NCI-H69 (cell line): ENCODE measurements around the gene OR5V1.
"Not testable (repeated sequence)": the region's sequence is repeated elsewhere in the genome, so short reads cannot be mapped to it uniquely, and the experiment has no call there.

Experiments
- DNase-seq: peaks from one replicate; lab custom pipeline; 2025; lab: John Stamatoyannopoulos, UW

Gene OR5V1

GRCh38 chr6:29368765-29369164 lies at the start of gene OR5V1:
TSS of gene OR5V1 (minus strand) at chr6:29368865. CDS start at chr6:29356195, 12,670 bp downstream.
- no peak for DNase-seq

GRCh38 chr6:29414588-29414987 lies 45.9 kb upstream of the OR5V1 start, which contains the start of gene OR12D1:
TSS of gene OR12D1 (plus strand) at chr6:29414928.
- DNase-seq, result no peak

GRCh38 chr6:29403801-29404200 lies 35.1 kb upstream of the OR5V1 start:
- DNase-seq, result no peak

- DNase-seq, result no peak
Measured at GRCh38 chr6:29399525-29399924, 30.9 kb upstream of the OR5V1 start.

- no peak for DNase-seq
Measured at GRCh38 chr6:29395331-29395730, 26.7 kb upstream of the OR5V1 start, which contains the start of gene OR12D2. TSS of gene OR12D2 (plus strand) at chr6:29395631. CDS start at chr6:29396700, 1,069 bp downstream.

- DNase-seq, result no peak
Measured at GRCh38 chr6:29388533-29388932, 19.9 kb upstream of the OR5V1 start.

GRCh38 chr6:29376003-29376402 lies 7.3 kb upstream of the OR5V1 start:
- DNase-seq, result no peak

- DNase-seq, result no peak
Measured at GRCh38 chr6:29375191-29375590, 6.5 kb upstream of the OR5V1 start, which contains the start of gene OR12D3. TSS of gene OR12D3 (minus strand) at chr6:29375291. CDS start at chr6:29375287, 4 bp downstream.

- no peak for DNase-seq
Measured at GRCh38 chr6:29355603-29356002, 13.1 kb downstream of the OR5V1 start.

GRCh38 chr6:29354980-29355379 lies 13.7 kb downstream of the OR5V1 start:
- no peak for DNase-seq

- not testable (repeated sequence) for DNase-seq
Measured at GRCh38 chr6:29349348-29349747, 19.3 kb downstream of the OR5V1 start.

- DNase-seq, result no peak
Measured at GRCh38 chr6:29345380-29345779, 23.3 kb downstream of the OR5V1 start.

GRCh38 chr6:29336269-29336668 lies 32.4 kb downstream of the OR5V1 start:
- DNase-seq, result no peak

- no peak for DNase-seq
Measured at GRCh38 chr6:29332676-29333075, 36.0 kb downstream of the OR5V1 start.

GRCh38 chr6:29325777-29326176 lies 42.9 kb downstream of the OR5V1 start:
- no peak for DNase-seq

GRCh38 chr6:29323332-29323731 lies 45.3 kb downstream of the OR5V1 start:
- not testable (repeated sequence) for DNase-seq

GRCh38 chr6:29319931-29320330 lies 48.7 kb downstream of the OR5V1 start:
- DNase-seq, result no peak
